PC-9 (cell line): ENCODE results near the gene RTL10.

Experiments used
- EZH2 ChIP-seq: fragments of 200-600 bp; sonication (generic); IDR thresholded peaks from 2 replicates; pipeline ENCODE4 v1.8.0; 2017; ENCODE audit warnings: antibody characterized with exemption, low read depth
- TF ChIP-seq, protein P1 (sequence below): fragments of 200-600 bp; sonication (generic); conservative IDR thresholded peaks from 2 replicates; pipeline ENCODE4 v1.6.1; 2017; ENCODE audit warnings: mixed run types, antibody characterized with exemption, mild to moderate bottlenecking, moderate library complexity

DNA sequence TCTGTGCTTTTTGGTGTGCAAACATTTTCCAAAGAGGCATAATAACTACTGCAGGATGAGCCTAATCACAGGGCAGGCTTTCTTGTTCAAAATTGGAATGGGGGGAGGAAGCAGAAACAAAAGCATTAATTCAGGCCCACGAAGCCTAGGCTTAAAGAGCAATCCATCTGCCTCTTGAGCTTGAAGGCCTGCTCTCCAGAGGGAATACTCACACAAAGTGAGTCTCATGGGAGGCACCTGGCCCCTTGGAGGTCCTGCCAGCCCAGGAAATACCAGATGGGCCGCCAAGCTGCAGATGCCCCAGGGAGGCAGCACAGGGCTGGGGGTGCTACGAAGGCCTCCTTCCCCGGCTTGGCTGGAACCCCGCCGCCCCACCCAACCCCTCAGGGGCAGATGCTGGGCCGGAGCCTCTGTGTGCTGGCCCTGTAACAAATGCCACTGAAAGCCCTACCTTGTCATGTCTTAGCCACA, 47.6 kb upstream of the RTL10 start:
- TF ChIP-seq, protein P1, sequence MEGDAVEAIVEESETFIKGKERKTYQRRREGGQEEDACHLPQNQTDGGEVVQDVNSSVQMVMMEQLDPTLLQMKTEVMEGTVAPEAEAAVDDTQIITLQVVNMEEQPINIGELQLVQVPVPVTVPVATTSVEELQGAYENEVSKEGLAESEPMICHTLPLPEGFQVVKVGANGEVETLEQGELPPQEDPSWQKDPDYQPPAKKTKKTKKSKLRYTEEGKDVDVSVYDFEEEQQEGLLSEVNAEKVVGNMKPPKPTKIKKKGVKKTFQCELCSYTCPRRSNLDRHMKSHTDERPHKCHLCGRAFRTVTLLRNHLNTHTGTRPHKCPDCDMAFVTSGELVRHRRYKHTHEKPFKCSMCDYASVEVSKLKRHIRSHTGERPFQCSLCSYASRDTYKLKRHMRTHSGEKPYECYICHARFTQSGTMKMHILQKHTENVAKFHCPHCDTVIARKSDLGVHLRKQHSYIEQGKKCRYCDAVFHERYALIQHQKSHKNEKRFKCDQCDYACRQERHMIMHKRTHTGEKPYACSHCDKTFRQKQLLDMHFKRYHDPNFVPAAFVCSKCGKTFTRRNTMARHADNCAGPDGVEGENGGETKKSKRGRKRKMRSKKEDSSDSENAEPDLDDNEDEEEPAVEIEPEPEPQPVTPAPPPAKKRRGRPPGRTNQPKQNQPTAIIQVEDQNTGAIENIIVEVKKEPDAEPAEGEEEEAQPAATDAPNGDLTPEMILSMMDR, result no peak
- TF ChIP-seq EZH2, result no peak
